CD8-positive, alpha-beta memory T cell (primary cell): ENCODE data around the gene ZNF48. TPM values are rescaled to one million over a fixed set of nuclear protein-coding genes. Genes with fewer than 3 reads are reported as not detected.

Source experiments
- CTCF ChIA-PET: fragments of 350-600 bp; sonication (Branson Sonifier 250); formaldehyde crosslinking; loops from one replicate; lab custom pipeline; 2021; ENCODE audit warnings: antibody characterized with exemption; lab: Charles Lee
- POLR2A ChIA-PET: fragments of 350-600 bp; sonication (Branson Sonifier 250); formaldehyde crosslinking; loops from one replicate; lab custom pipeline; 2021; ENCODE audit warnings: antibody characterized with exemption; lab: Charles Lee
- DNase-seq, 5 donors: peaks; one replicate each; pipeline versions ENCODE4 v3.0.0 to v3.0.0-alpha.2; 2020 to 2022; ENCODE audit warnings: mixed read lengths in 1 of 5
- H3K27ac ChIP-seq: one replicate; pipeline ENCODE4 v1.7.0; 2013; ENCODE audit warnings: low read depth, mild to moderate bottlenecking, low read length, moderate library complexity
- H3K27me3 ChIP-seq: 2 replicates; pipeline ENCODE4 v1.7.0; 2013; ENCODE audit warnings: low read length, mild to moderate bottlenecking; ENCODE audit not compliant: insufficient read depth, poor library complexity, severe bottlenecking
- H3K36me3 ChIP-seq: 2 replicates; pipeline ENCODE4 v1.7.0; 2013; ENCODE audit warnings: mild to moderate bottlenecking, low read length, moderate library complexity; ENCODE audit not compliant: insufficient read depth
- H3K4me1 ChIP-seq: 2 replicates; pipeline ENCODE4 v1.7.0; 2013; ENCODE audit warnings: mild to moderate bottlenecking, low read length, moderate library complexity; ENCODE audit not compliant: insufficient read depth
- H3K4me3 ChIP-seq: 2 replicates; pipeline ENCODE4 v1.7.0; 2013; ENCODE audit warnings: mild to moderate bottlenecking, low read length
- H3K9me3 ChIP-seq: 2 replicates; pipeline ENCODE4 v1.7.0; 2013; ENCODE audit warnings: mild to moderate bottlenecking, low read length
- H3K27ac Mint-ChIP-seq, 8 donors: one replicate each; pipeline ENCODE4 v1.8.0; 2020 to 2021; ENCODE audit warnings: mixed read lengths in 8 of 8, mild to moderate bottlenecking in 6 of 8, inconsistent platforms in 3 of 8, moderate library complexity in 3 of 8
- H3K27me3 Mint-ChIP-seq, 2 donors: one replicate each; pipeline ENCODE4 v1.8.0; 2020 to 2021; ENCODE audit warnings: mixed read lengths in 2 of 2, mild to moderate bottlenecking in 1 of 2, moderate library complexity in 1 of 2
- H3K36me3 Mint-ChIP-seq, 3 donors: one replicate each; pipeline ENCODE4 v1.8.0; 2020 to 2021; ENCODE audit warnings: mixed read lengths in 3 of 3, inconsistent platforms in 1 of 3, mild to moderate bottlenecking in 1 of 3
- H3K4me1 Mint-ChIP-seq, 3 donors: one replicate each; pipeline ENCODE4 v1.8.0; 2020 to 2021; ENCODE audit warnings: mixed read lengths in 3 of 3, inconsistent platforms in 1 of 3, mild to moderate bottlenecking in 1 of 3
- H3K4me3 Mint-ChIP-seq, 7 donors: one replicate each; pipeline ENCODE4 v1.8.0; 2020 to 2021; ENCODE audit warnings: mixed read lengths in 7 of 7, mild to moderate bottlenecking in 6 of 7, moderate library complexity in 4 of 7, inconsistent platforms in 2 of 7
- H3K9me3 Mint-ChIP-seq, 5 donors: one replicate each; pipeline ENCODE4 v1.8.0; 2020 to 2022; ENCODE audit warnings: mixed read lengths in 5 of 5, mild to moderate bottlenecking in 3 of 5, moderate library complexity in 2 of 5, inconsistent platforms in 1 of 5
- polyA plus RNA-seq: library from polyadenylated mRNA; unstranded; fragments of 300-500 nt; fragmentation: Illumina TruSeq; gene quantifications from one replicate; pipeline ENCODE4 v1.2.3, GENCODE V29; 2021
- total RNA-seq, 2 experiments: library from RNA; stranded (reverse); gene quantifications; one replicate each; pipeline ENCODE4 v1.2.3, GENCODE V29; 2021

The ZNF48 gene
- total and polyA plus RNA-seq, 3 experiments from 2014 or later = 10.2 to 19.3 (median 18.4) TPM

DNA sequence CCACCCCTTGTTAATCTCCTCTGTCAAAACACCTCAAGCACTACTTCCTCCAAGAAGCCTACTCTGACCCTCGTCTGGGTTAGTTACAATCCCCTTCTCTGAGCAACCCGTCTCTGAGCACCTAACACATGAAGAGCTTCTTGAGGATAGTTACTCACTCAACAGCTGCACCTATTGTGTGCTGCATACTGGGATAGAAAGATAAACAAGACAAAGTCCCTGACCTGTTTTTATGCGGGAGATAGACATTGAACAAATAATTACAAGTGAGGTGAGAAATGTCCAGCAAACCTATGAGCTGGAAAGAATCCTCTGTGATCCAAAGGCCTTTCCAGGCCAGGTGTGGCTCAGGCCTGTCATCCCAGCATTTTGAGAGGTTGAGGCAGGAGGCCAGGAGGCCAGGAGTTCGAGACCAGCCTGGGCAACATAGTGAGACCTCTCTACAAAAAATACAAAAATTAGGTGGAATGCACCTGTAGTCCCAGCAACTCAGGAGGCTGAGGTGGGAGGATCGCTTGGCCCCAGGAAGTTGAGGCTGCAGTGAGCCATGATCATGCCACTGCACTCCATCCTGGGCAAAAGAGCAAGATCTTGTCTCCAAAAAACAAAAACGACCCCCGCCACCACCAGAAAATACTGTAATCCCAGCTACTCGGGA lies 6.7 kb downstream of the ZNF48 start:
- Histone ChIP-seq H3K9me3 (no peaks in the 10 kb centered on the region), H3K4me1 (peaks cover 20% of the 10 kb centered on the region), H3K4me3 (no peak overlapping the region), H3K27ac (no peak overlapping the region), H3K27me3 (no peaks in the 10 kb centered on the region), H3K36me3 (no peaks in the 10 kb centered on the region)
- Mint-ChIP-seq H3K36me3 (peaks cover 0 to 21% (median 3%) of the 10 kb centered on the region in 3 donors), H3K4me3 (peak overlapping the region; percentile 63 to 92 (median 85)), H3K9me3 (peaks cover 0 to 2% (median 0%) of the 10 kb centered on the region in 5 donors), H3K27me3 (no peaks in the 10 kb centered on the region), H3K4me1 (peaks cover 27 to 44% (median 28%) of the 10 kb centered on the region in 3 donors), H3K27ac (peak overlapping the region in 3 of 8 donors; percentile 33 to 40 (median 35))
- POLR2A ChIA-PET = interaction anchor here (0.9 kb wide), 1 partner anchor 20 kb away, joined by 3 read pairs; the partner anchor contains the start of gene SEPTIN1
- CTCF ChIA-PET = interaction anchor here (0.6 to 1.7 kb wide), 4 partner anchors 8 to 312 kb away, joined by 3 to 6 read pairs (median 4); no protein-coding TSS in a partner anchor
- DNase-seq = no peak

DNA sequence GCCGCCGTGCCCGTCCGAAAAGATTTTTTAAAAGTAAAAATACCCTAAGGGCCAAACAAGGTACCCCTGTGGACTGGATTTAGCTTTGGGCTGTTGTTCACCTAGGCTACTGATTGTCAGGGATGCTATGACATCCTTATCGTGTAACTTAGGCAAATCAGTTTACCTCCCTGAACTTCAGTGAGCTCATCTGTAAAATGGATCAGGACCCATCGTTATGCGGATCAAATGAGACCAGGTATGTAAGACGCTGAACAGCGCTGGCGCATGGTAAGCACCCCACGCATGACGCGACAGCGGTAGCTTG lies 11.5 kb downstream of the ZNF48 start:
- Mint-ChIP-seq H3K4me1 (peaks cover 20 to 31% (median 23%) of the 10 kb centered on the region in 3 donors), H3K9me3 (no peaks in the 10 kb centered on the region), H3K4me3 (peak overlapping the region; percentile 88 to 99 (median 91)), H3K27me3 (no peaks in the 10 kb centered on the region), H3K27ac (peak overlapping the region; percentile 81 to 98 (median 94)), H3K36me3 (peaks cover 0 to 5% (median 0%) of the 10 kb centered on the region in 3 donors)
- Histone ChIP-seq H3K27ac (peak overlapping the region; percentile 54), H3K36me3 (no peaks in the 10 kb centered on the region), H3K4me1 (peaks cover 12% of the 10 kb centered on the region), H3K27me3 (no peaks in the 10 kb centered on the region), H3K4me3 (peak overlapping the region; percentile 87), H3K9me3 (no peaks in the 10 kb centered on the region)
- no peak for DNase-seq
- ChIA-PET CTCF (interaction anchor here (0.7 to 3.8 kb wide), 16 partner anchors 11 to 352 kb away, joined by 3 to 28 read pairs (median 4); partner anchors contain the start of genes DCTPP1, SEPTIN1, TBC1D10B and TBX6), POLR2A (interaction anchor here (0.6 to 2.6 kb wide), 11 partner anchors 11 to 389 kb away, joined by 3 to 20 read pairs (median 4); partner anchors contain the start of genes ALDOA, DCTPP1, SEPTIN1 and ZNF48)

DNA sequence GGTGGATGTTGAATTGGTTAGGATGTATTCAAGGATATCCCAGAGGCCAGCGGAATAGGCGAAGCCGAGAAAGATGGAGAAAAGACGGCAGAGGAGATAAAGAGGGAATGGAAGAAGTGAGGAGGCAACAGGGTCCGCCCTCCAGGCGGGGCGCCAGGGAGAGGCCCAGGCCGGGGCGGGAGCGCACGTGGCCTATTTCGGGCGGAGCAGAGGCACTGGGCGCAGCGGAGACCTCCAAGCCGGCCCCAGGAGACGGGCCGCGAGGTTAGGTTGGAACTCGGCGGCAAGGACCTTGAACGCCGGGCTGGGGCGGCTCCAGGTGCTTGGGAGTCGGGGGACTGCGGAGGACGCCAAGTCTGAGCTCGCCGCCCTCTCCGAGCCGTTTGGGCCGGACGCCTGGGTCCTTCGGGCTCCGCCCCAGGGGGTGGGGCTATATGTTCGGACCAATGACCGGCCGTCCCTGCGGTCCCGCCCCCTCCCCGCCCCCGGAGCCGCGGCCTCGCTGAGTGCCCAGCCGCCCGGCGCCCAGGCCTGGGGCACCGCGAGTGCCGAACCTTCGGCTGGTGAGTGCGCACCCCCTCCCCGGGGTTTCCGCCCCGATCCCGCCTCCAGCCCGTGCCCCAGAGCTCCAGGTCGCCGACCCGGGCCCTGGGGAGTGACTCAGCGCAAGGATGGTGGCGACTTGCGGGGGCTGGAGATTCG lies 12.0 kb downstream of the ZNF48 start, which contains the start of gene ZNF771:
ZNF771 (plus strand) TSS at position 505 of the 702 bp plus-strand sequence. CDS start 448 bp downstream, outside the sequence.
- Histone ChIP-seq H3K4me3 (peak within 1 kb of the TSS; percentile 87), H3K9me3 (no peaks in the 10 kb centered on the region), H3K27me3 (no peaks in the 10 kb centered on the region), H3K36me3 (no peaks in the 10 kb centered on the region), H3K27ac (peak within 1 kb of the TSS; percentile 54), H3K4me1 (peaks cover 12% of the 10 kb centered on the region)
- Mint-ChIP-seq H3K36me3 (peaks cover 0 to 10% (median 0%) of the 10 kb centered on the region in 3 donors), H3K4me3 (peak within 1 kb of the TSS; percentile 88 to 99 (median 91)), H3K4me1 (peaks cover 22 to 34% (median 23%) of the 10 kb centered on the region in 3 donors), H3K27me3 (no peaks in the 10 kb centered on the region), H3K27ac (peak within 1 kb of the TSS; percentile 81 to 98 (median 94)), H3K9me3 (no peaks in the 10 kb centered on the region)
- ChIA-PET POLR2A (interaction anchor here (0.6 to 2.6 kb wide), 11 partner anchors 11 to 389 kb away, joined by 3 to 20 read pairs (median 4); partner anchors contain the start of genes ALDOA, DCTPP1, SEPTIN1 and ZNF48), CTCF (interaction anchor here (0.7 to 3.8 kb wide), 18 partner anchors 11 to 352 kb away, joined by 3 to 28 read pairs (median 3); partner anchors contain the start of genes DCTPP1, SEPTIN1, TBC1D10B and TBX6)
- DNase-seq = peak; percentile 79 to 90 (median 90)

DNA sequence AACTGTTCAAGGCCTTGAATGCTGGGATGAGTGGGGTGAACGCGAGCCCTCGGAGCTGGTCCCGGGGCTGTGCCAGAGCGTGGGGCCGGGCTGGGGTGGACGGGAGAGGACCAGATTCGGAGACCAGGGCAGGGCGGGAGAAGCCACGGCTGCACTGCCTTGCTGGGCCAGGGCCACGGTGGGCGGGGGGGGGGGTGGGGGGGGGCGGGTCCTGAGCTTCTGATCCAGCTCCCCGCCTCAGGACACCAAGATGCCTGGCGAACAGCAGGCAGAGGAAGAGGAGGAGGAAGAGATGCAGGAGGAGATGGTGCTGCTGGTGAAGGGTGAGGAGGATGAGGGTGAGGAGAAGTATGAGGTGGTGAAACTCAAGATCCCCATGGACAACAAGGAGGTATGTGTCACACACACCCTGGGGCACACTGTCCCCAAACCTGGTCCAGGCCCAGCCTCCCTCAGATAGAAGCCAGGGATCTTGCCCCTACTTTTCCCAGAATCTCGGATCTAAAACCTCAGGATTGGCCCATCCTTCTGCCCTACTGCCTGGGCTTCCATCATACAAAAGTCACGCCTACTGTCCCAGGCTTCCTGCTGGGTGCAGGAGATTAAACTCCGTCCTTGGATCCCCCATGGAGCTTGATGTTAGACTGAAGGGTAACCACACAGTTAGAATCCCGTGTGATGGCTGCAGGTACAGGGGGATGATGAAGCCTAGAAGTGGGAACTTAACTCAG lies 12.7 kb downstream of the ZNF48 start:
- peaks cover 12% of the 10 kb centered on the region for H3K4me1 ChIP-seq
- ChIA-PET CTCF (interaction anchor here (0.7 to 3.8 kb wide), 17 partner anchors 9 to 353 kb away, joined by 3 to 28 read pairs (median 5); partner anchors contain the start of genes DCTPP1, SEPTIN1, TBC1D10B and ZNF48), POLR2A (interaction anchor here (1.0 to 2.6 kb wide), 6 partner anchors 10 to 343 kb away, joined by 3 to 20 read pairs (median 10); partner anchors contain the start of genes ALDOA, SEPTIN1 and ZNF48)
- Mint-ChIP-seq H3K27me3 (no peaks in the 10 kb centered on the region), H3K4me1 (peaks cover 22 to 34% (median 23%) of the 10 kb centered on the region in 3 donors), H3K9me3 (no peaks in the 10 kb centered on the region), H3K4me3 (peak overlapping the region; percentile 63 to 96 (median 76)), H3K27ac (peak overlapping the region; percentile 12 to 89 (median 56)), H3K36me3 (peaks cover 0 to 11% (median 0%) of the 10 kb centered on the region in 3 donors)
- no peak for DNase-seq
- H3K4me3 ChIP-seq = peak overlapping the region; percentile 87
- H3K9me3 ChIP-seq = no peaks in the 10 kb centered on the region
- peak overlapping the region; percentile 54 for H3K27ac ChIP-seq
- no peaks in the 10 kb centered on the region for H3K36me3 ChIP-seq
- H3K27me3 ChIP-seq = no peaks in the 10 kb centered on the region

DNA sequence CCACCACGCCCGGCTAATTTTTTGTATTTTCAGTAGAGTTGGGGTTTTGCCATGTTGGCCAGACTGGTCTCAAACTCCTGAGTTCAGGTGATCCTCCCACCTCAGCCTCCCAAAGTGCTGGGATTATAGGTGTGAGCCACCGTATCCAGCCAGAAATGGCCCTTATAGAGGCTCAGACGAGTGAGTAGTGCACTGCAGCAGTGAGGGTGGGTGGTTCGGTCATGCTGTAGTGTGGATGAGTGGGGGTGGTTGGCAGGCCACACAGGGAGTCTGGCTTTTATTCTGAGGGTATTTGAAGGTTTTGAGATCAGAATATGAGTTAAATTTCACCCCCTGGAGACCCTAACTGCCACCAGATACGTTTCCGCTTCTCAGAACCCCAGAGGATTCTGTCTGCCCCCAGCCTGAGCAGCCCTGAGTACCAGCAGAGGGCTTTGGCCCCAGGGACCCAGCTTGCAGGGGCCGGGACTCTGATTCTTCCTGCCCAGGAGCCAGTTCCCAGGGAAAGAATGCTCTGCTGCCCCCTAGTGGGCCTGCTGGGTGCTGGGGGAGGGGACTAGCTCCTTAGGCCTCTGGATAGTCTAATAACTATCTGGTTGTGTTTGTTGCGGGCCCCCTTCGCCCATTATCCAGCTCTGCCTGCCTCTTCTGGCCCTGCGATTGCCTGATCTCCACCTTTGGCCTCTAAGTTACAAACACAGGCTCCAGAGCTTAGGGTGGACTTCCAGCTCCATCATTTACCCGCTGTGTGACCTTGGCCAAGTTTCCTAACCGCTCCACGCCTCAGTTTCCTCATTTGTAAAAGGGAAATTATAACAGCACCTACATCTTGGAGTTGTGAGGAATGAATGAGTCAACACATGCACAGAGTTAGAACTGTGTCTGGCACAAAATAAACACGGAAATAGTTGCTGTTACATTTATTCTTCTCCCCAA lies 14.2 kb downstream of the ZNF48 start:
- no peaks in the 10 kb centered on the region for H3K36me3 ChIP-seq
- no peaks in the 10 kb centered on the region for H3K27me3 Mint-ChIP-seq
- H3K36me3 Mint-ChIP-seq = peaks cover 0 to 17% (median 0%) of the 10 kb centered on the region in 3 donors
- H3K4me1 ChIP-seq = peaks cover 12% of the 10 kb centered on the region
- H3K9me3 Mint-ChIP-seq = no peaks in the 10 kb centered on the region
- H3K27me3 ChIP-seq = no peaks in the 10 kb centered on the region
- peak overlapping the region in 7 of 8 donors; percentile 22 to 89 (median 59) for H3K27ac Mint-ChIP-seq
- DNase-seq = peak; percentile 82 to 94 (median 91)
- peak overlapping the region; percentile 38 to 91 (median 76) for H3K4me3 Mint-ChIP-seq
- H3K9me3 ChIP-seq = no peaks in the 10 kb centered on the region
- ChIA-PET POLR2A (interaction anchor here (0.6 to 1.9 kb wide), 8 partner anchors 9 to 619 kb away, joined by 3 to 12 read pairs (median 6); partner anchors contain the start of genes DCTPP1 and KIF22), CTCF (interaction anchor here (0.6 to 3.8 kb wide), 40 partner anchors 8 to 366 kb away, joined by 3 to 28 read pairs (median 4); partner anchors contain the start of genes CD2BP2, DCTPP1, GDPD3 and SEPTIN1)
- no peak overlapping the region for H3K4me3 ChIP-seq
- peaks cover 22 to 34% (median 23%) of the 10 kb centered on the region in 3 donors for H3K4me1 Mint-ChIP-seq
- H3K27ac ChIP-seq = no peak overlapping the region

DNA sequence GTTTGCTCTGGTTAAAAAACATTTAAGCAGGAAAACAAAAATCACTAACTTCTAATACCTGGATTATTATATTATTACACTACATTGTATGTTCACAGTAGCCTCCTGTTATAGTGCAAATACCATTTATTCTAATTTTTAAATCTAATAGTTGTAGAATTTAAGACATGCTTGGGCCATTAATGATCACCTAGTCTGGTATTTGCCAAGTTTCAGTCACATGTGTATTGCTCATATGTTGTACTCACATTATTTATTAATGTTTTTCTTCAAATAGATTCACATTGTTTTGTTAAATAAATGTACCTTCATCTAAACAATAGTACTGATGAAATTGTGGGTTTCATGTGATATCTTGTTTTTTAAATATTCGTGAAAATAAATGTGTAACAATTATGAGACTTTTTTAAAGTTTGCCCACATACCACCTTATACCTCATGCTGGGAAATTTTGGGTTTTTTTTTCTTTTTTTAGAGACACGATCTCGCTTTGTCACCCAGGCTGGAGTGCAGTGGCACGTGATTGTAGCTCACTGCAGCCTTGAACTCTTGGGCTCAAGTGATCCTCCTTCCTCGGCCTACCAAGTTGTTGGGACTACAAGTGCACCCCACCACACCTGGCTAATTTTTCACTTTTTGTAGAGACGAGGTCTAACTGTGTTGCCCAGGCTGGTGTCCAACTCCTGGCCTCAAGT lies 18.0 kb downstream of the ZNF48 start:
- POLR2A ChIA-PET = no interaction called here
- H3K36me3 Mint-ChIP-seq = peaks cover 0 to 15% (median 4%) of the 10 kb centered on the region in 3 donors
- no peaks in the 10 kb centered on the region for H3K9me3 Mint-ChIP-seq
- no peak overlapping the region for H3K4me3 ChIP-seq
- H3K9me3 ChIP-seq = no peaks in the 10 kb centered on the region
- peaks cover 18 to 31% (median 25%) of the 10 kb centered on the region in 3 donors for H3K4me1 Mint-ChIP-seq
- H3K4me1 ChIP-seq = peaks cover 9% of the 10 kb centered on the region
- no peak overlapping the region for H3K4me3 Mint-ChIP-seq
- H3K27me3 Mint-ChIP-seq = no peaks in the 10 kb centered on the region
- H3K27me3 ChIP-seq = no peaks in the 10 kb centered on the region
- no peak for DNase-seq
- H3K27ac ChIP-seq = no peak overlapping the region
- H3K27ac Mint-ChIP-seq = peak overlapping the region in 2 of 8 donors; percentile 29
- H3K36me3 ChIP-seq = no peaks in the 10 kb centered on the region
- CTCF ChIA-PET = interaction anchor here (1.0 to 1.5 kb wide), 3 partner anchors 16 to 321 kb away, joined by 3 to 5 read pairs (median 4); partner anchors contain the start of genes DCTPP1 and TBX6
